Pancreas (tissue), 10 donors: Measurements from ENCODE around the gene YAP1. TPM values are rescaled to one million over a fixed set of nuclear protein-coding genes. Genes with fewer than 3 reads are reported as not detected.

Experiments used
- ATAC-seq, 4 donors: fragments of 200-7000 bp; cut with Tn5 transposase; one replicate each; pipeline versions ENCODE4 v1.8.0 to v1.9.1; 2020; ENCODE audit warnings: mild to moderate bottlenecking in 4 of 4, moderate library complexity in 4 of 4
- DNase-seq, 6 donors: peaks; one replicate each; pipeline ENCODE4 v3.0.0-alpha.2; 2020
- FAIRE-seq: peaks from 2 replicates; lab custom pipeline; 2012; peaks lifted over from hg19 to GRCh38; lab: Jason Lieb, UNC
- H3K27ac ChIP-seq, 4 donors: fragments of 200-600 bp; sonication (generic); 1 replicate in 3 of 4; 2 replicates in 1 of 4; pipeline versions ENCODE4 v1.5.0 to v1.8.0; 2020
- H3K27me3 ChIP-seq, 4 donors: fragments of 200-600 bp; one replicate each; pipeline ENCODE4 v1.8.0; 2021
- H3K36me3 ChIP-seq, 3 donors: fragments of 200-600 bp; sonication (generic) in 1 of 3; one replicate each; pipeline versions ENCODE4 v1.5.0 to v1.8.0; 2020 to 2021
- H3K4me1 ChIP-seq, 3 donors: fragments of 200-600 bp; one replicate each; pipeline ENCODE4 v1.8.0; 2021
- H3K4me3 ChIP-seq, 4 donors: fragments of 200-600 bp; sonication (generic) in 2 of 4; one replicate each; pipeline versions ENCODE4 v1.5.0 to v1.8.0; 2020 to 2021
- H3K9me3 ChIP-seq, 4 donors: fragments of 200-600 bp; one replicate each; pipeline ENCODE4 v1.8.0; 2021
- WGBS, 2 donors: extraction: QIAGEN DNeasy Blood & Tissue Kit; methylation state at CpG; one replicate each; pipeline ENCODE4 v1.1.7; 2013; 5-methylcytosine and 5-hydroxymethylcytosine counted together
- intact Hi-C, 3 donors: fragments of 100-400 bp; cut with DNase I; formaldehyde crosslinking; loops; one replicate each; pipeline versions ENCODE4 v1.11.1 to v1.14.2; 2022
- polyA plus RNA-seq, 2 donors: library from polyadenylated mRNA; stranded (reverse); fragments of 200-250 nt; gene quantifications; one replicate each; pipeline ENCODE4 v1.2.3, GENCODE V29; 2013
- total RNA-seq, 6 donors: library from RNA; stranded (reverse); fragmentation: NEBNext Ultra II Directional in 4 of 6; extraction: Animal tissue kit (Norgen Biotek cat#: 25700) in 4 of 6; gene quantifications; one replicate each; pipeline versions ENCODE4 v1.2.1 to v1.2.4, GENCODE V29; 2021 to 2023
- TF ChIP-seq, protein P1 (sequence below), 4 donors: fragments of 200-600 bp; sonication (generic) in 3 of 4; IDR thresholded peaks; one replicate each; pipeline versions ENCODE4 v1.5.0 to v1.8.0; 2021; ENCODE audit warnings: antibody characterized with exemption in 4 of 4
- donor health status: healthy with polysubstance abuse.
- donor health status: DM: no; HTN: no; CAD: no; lungs with moderate emphysema.
- donor health status: DM: no; HTN: no; CAD: no.
- donor health status: control.
- donor health status: control.
- donor health status: Bipolar disorder and iron deficiency.
- donor health status: DM: yes; HTN: yes; CAD: no.
- donor health status: DM: no; HTN: no; CAD: no.
- donor health status: DM: no; HTN: no; CAD: no.
- donor health status: DM: yes; HTN: yes; CAD: no.

Gene YAP1
- total and polyA plus RNA-seq, 8 donors = 8.7 to 46.5 (median 17.2) TPM

DNA sequence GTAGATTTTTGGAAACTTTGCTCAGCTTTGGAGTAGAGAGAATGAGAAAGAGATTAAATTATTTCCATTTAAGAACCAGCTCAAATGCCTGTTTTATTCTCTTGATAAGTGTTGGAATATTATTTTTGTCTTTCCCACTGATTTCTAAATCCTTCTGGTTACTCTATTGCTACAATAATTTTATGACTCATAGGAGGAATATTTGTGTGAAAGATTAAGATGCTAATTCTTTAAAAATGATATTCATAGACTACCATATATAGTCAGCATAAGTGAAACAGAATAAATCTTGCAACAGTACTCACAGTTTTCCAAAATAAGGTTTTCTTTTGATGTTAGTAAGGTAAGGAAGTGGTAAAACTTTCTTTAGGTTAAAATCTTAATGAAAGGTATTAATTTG, 60.9 kb downstream of the YAP1 start:
- DNase-seq = no peak
- FAIRE-seq = peak; percentile 53
- intact Hi-C loops = no loop called here
- no peaks in the 10 kb centered on the region for H3K9me3 ChIP-seq
- no peaks in the 10 kb centered on the region for H3K27me3 ChIP-seq
- TF ChIP-seq, protein P1, sequence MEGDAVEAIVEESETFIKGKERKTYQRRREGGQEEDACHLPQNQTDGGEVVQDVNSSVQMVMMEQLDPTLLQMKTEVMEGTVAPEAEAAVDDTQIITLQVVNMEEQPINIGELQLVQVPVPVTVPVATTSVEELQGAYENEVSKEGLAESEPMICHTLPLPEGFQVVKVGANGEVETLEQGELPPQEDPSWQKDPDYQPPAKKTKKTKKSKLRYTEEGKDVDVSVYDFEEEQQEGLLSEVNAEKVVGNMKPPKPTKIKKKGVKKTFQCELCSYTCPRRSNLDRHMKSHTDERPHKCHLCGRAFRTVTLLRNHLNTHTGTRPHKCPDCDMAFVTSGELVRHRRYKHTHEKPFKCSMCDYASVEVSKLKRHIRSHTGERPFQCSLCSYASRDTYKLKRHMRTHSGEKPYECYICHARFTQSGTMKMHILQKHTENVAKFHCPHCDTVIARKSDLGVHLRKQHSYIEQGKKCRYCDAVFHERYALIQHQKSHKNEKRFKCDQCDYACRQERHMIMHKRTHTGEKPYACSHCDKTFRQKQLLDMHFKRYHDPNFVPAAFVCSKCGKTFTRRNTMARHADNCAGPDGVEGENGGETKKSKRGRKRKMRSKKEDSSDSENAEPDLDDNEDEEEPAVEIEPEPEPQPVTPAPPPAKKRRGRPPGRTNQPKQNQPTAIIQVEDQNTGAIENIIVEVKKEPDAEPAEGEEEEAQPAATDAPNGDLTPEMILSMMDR (IDR thresholded peaks at IDR 0.05) = no peak
- H3K36me3 ChIP-seq = peaks cover 0 to 3% (median 0%) of the 10 kb centered on the region in 3 donors
- no peak overlapping the region for H3K4me3 ChIP-seq
- H3K27ac ChIP-seq = peak overlapping the region in 2 of 4 donors; percentile 2 to 54
- peaks cover 3 to 12% (median 5%) of the 10 kb centered on the region in 3 donors for H3K4me1 ChIP-seq
- ATAC-seq = peak in 3 of 4 donors; percentile 51 to 75 (median 69)

DNA sequence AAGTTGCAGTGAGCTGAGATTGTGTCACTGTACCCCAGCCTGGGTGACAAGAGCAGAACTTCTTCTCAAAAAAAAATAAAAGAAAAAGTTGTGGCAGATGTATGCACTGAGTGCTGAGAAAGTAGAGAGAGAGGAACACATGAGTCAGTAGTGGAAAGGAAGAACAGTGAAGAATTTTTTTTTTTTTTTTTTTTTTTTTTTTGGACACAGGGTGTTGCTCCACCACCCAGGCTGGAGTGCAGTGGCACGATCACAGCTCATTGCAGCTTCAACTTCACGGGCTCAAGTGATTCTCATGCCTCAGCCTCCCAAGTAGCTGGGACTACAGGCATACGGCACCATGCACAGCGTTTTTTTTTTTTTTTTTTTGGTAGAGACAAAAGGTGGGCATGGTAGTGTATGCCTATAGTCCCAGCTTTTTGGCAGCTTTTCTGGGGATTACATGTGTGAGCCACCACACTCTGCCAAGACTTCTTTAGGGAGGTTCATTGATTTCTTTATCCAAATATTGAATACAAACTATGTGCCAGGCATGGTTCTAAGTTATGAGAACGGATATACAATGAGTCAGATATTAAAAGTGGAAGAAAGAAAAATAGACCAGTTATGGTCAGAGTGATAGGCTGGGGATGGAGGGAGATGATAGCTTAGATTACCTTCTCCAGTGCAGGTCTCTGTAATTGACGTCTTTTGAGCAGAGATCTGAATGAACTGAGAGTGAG, 62.0 kb downstream of the YAP1 start:
- intact Hi-C loops = no loop called here
- peak; percentile 44 to 80 (median 57) for ATAC-seq
- Histone ChIP-seq H3K27ac (peak overlapping the region in 1 of 4 donors; percentile 54), H3K36me3 (peaks cover 0 to 3% (median 0%) of the 10 kb centered on the region in 3 donors), H3K4me3 (no peak overlapping the region), H3K9me3 (no peaks in the 10 kb centered on the region), H3K4me1 (peaks cover 3 to 12% (median 5%) of the 10 kb centered on the region in 3 donors), H3K27me3 (no peaks in the 10 kb centered on the region)
- no peak for DNase-seq
- WGBS, 2 donors = 49 to 65% methylated on average over 4 to 5 of the region's 6 CpGs
- TF ChIP-seq, protein P1 (IDR thresholded peaks at IDR 0.05) = no peak
- no peak for FAIRE-seq

DNA sequence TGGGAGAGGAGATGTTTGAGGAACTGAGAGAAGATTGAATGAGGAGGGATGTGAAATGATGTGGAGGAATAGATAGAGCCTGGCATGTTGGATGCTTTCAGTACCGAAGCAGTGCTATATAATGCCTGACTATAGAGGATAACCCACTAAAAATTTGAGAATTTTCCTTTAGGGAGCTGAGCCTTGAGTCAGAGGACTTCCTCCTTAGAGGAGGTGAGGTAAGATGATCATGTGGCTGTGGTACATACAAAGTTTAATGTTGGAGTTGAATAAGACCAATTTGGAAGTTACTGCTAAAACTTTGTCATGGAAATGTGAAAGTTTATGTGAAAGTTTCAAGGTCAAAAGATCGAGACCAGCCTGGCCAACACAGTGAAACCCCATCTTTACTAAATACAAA, 66.9 kb downstream of the YAP1 start:
- Histone ChIP-seq H3K36me3 (peaks cover 0 to 3% (median 0%) of the 10 kb centered on the region in 3 donors), H3K9me3 (no peaks in the 10 kb centered on the region), H3K27ac (no peak overlapping the region), H3K4me1 (peaks cover 0 to 3% (median 0%) of the 10 kb centered on the region in 3 donors), H3K4me3 (no peak overlapping the region), H3K27me3 (no peaks in the 10 kb centered on the region)
- FAIRE-seq = no peak
- ATAC-seq = no peak
- WGBS, 2 donors = 89 to 95% methylated on average over 2 of the region's 2 CpGs
- no peak for DNase-seq
- TF ChIP-seq, protein P1 (IDR thresholded peaks at IDR 0.05) = no peak
- intact Hi-C loops = no loop called here

DNA sequence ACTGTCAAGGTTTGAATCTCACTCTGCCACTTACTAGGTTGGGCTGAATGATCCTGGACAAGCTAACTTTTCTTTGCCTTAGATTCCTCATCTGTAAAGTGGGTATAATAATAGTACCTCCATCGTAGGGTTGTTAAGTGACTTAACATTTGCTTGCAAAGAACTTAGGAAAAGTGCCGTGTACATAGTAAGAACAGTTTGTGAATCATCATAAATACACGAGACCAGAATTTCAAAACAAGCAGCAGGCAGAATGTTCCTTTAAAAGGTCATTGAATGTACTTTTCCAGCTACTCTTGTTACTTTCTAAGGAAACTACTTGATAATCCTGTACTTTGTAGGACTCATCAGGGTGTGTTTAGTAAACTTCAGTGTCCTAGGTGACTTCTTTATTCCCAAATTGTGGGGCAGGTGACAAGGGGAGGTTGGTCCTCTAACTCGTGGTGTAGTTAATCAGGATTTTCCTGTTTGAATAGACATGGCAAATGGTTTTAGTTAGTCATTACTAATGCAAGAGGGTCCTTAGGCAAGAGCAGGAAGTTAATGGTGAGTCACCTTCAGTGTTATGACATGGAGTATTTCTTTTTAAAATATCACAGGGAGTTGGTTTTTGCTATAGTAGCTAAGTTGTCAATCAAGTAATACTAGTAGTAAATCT, 67.9 kb downstream of the YAP1 start:
- H3K27ac ChIP-seq = peak overlapping the region in 3 of 4 donors; percentile 12 to 62 (median 20)
- H3K4me3 ChIP-seq = no peak overlapping the region
- H3K27me3 ChIP-seq = no peaks in the 10 kb centered on the region
- WGBS, 2 donors = 57 to 66% methylated on average over 4 of the region's 4 CpGs
- peaks cover 0 to 3% (median 0%) of the 10 kb centered on the region in 3 donors for H3K4me1 ChIP-seq
- FAIRE-seq (no peak), DNase-seq (peak in 1 of 6 donors; percentile 17), ATAC-seq (peak; percentile 72 to 91 (median 84))
- intact Hi-C loops = no loop called here
- H3K9me3 ChIP-seq = no peaks in the 10 kb centered on the region
- TF ChIP-seq, protein P1 (IDR thresholded peaks at IDR 0.05) = no peak
- peaks cover 0 to 3% (median 0%) of the 10 kb centered on the region in 3 donors for H3K36me3 ChIP-seq
